ENCODE results near the gene RASGRP1. TPM values are rescaled to one million over a fixed set of nuclear protein-coding genes. Genes with fewer than 3 reads are reported as not detected.

Gene RASGRP1
- total RNA-seq, 2 experiments from 2014 or later = 105 to 106 TPM

GRCh38 chr15:38602910-38603670 lies 38.5 kb upstream of the RASGRP1 start:
- Mint-ChIP-seq H3K9me3 (no peaks in the 10 kb centered on the region), H3K36me3 (ENCODE audit: low read depth) (no peaks in the 10 kb centered on the region), H3K4me1 (ENCODE audit: low read depth) (peaks cover 21% of the 10 kb centered on the region), H3K27me3 (no peaks in the 10 kb centered on the region), H3K27ac (no peak overlapping the region), H3K4me3 (no peak overlapping the region)
- ChIA-PET CTCF (interaction anchor here (1.1 to 1.5 kb wide), 2 partner anchors 8 to 81 kb away, joined by 3 read pairs; no protein-coding TSS in a partner anchor), POLR2A (interaction anchor here (0.6 to 1.0 kb wide), 2 partner anchors 41 to 43 kb away, joined by 3 to 4 read pairs; no protein-coding TSS in a partner anchor)
- DNase-seq = no peak
- intact Hi-C loops (cut with micrococcal nuclease) = no loop called here
- ATAC-seq = no peak
- no peak for TF ChIP-seq CTCF (IDR thresholded peaks at IDR 0.05)

- ChIA-PET CTCF (interaction anchor here (0.6 kb wide), 1 partner anchor 11 kb away, joined by 5 read pairs; no protein-coding TSS in a partner anchor), POLR2A (no interaction called here)
- H3K4me1 Mint-ChIP-seq (ENCODE audit: low read depth) = peaks cover 10% of the 10 kb centered on the region
- no peaks in the 10 kb centered on the region for H3K9me3 Mint-ChIP-seq
- no peak for TF ChIP-seq CTCF (IDR thresholded peaks at IDR 0.05)
- intact Hi-C loops (cut with micrococcal nuclease) = no loop called here
- DNase-seq (no peak), ATAC-seq (no peak)
- no peaks in the 10 kb centered on the region for H3K36me3 Mint-ChIP-seq (ENCODE audit: low read depth)
- no peak overlapping the region for H3K4me3 Mint-ChIP-seq
- no peak overlapping the region for H3K27ac Mint-ChIP-seq
- H3K27me3 Mint-ChIP-seq = no peaks in the 10 kb centered on the region
Observed at GRCh38 chr15:38600236-38600635, 35.6 kb upstream of the RASGRP1 start.

GRCh38 chr15:38598749-38599148 lies 34.1 kb upstream of the RASGRP1 start:
- Mint-ChIP-seq H3K9me3 (no peaks in the 10 kb centered on the region), H3K4me1 (ENCODE audit: low read depth) (peaks cover 5% of the 10 kb centered on the region), H3K4me3 (no peak overlapping the region), H3K27ac (no peak overlapping the region), H3K27me3 (no peaks in the 10 kb centered on the region), H3K36me3 (ENCODE audit: low read depth) (no peaks in the 10 kb centered on the region)
- ATAC-seq = no peak
- DNase-seq = no peak
- CTCF ChIA-PET = interaction anchor here (1.3 to 1.5 kb wide), 3 partner anchors 9 to 92 kb away, joined by 3 to 7 read pairs (median 5); no protein-coding TSS in a partner anchor
- TF ChIP-seq CTCF (IDR thresholded peaks at IDR 0.05) = no peak
- POLR2A ChIA-PET = interaction anchor here (0.8 to 1.3 kb wide), 3 partner anchors 8 to 12 kb away, joined by 3 to 4 read pairs (median 3); no protein-coding TSS in a partner anchor
- intact Hi-C loops (cut with micrococcal nuclease) = no loop called here

GRCh38 chr15:38597219-38597800 lies 32.7 kb upstream of the RASGRP1 start:
- CTCF ChIA-PET = interaction anchor here (1.5 kb wide), 1 partner anchor 14 kb away, joined by 7 read pairs; no protein-coding TSS in a partner anchor
- H3K27me3 Mint-ChIP-seq = no peaks in the 10 kb centered on the region
- ATAC-seq = no peak
- peaks cover 2% of the 10 kb centered on the region for H3K4me1 Mint-ChIP-seq (ENCODE audit: low read depth)
- POLR2A ChIA-PET = interaction anchor here (0.6 to 1.0 kb wide), 2 partner anchors 16 to 20 kb away, joined by 3 read pairs; no protein-coding TSS in a partner anchor
- no peak overlapping the region for H3K27ac Mint-ChIP-seq
- no peak overlapping the region for H3K4me3 Mint-ChIP-seq
- DNase-seq = no peak
- TF ChIP-seq CTCF (IDR thresholded peaks at IDR 0.05) = no peak
- intact Hi-C loops (cut with micrococcal nuclease) = no loop called here
- no peaks in the 10 kb centered on the region for H3K36me3 Mint-ChIP-seq (ENCODE audit: low read depth)
- H3K9me3 Mint-ChIP-seq = no peaks in the 10 kb centered on the region

GRCh38 chr15:38593524-38593923 lies 28.9 kb upstream of the RASGRP1 start:
- no peaks in the 10 kb centered on the region for H3K27me3 Mint-ChIP-seq

More at GRCh38 chr15:38593524-38593923, 28.9 kb upstream of the RASGRP1 start:
- ATAC-seq = no peak
- intact Hi-C loops (cut with micrococcal nuclease) = no loop called here
- H3K27ac Mint-ChIP-seq = no peak overlapping the region
- no peak for DNase-seq
- peaks cover 15% of the 10 kb centered on the region for H3K4me1 Mint-ChIP-seq (ENCODE audit: low read depth)
- H3K36me3 Mint-ChIP-seq (ENCODE audit: low read depth) = no peaks in the 10 kb centered on the region
- no peaks in the 10 kb centered on the region for H3K9me3 Mint-ChIP-seq
- CTCF ChIA-PET = no interaction called here
- no peak for TF ChIP-seq CTCF (IDR thresholded peaks at IDR 0.05)
- POLR2A ChIA-PET = interaction anchor here (0.9 kb wide), 1 partner anchor 30 kb away, joined by 3 read pairs; no protein-coding TSS in a partner anchor
- H3K4me3 Mint-ChIP-seq = no peak overlapping the region
